Smooth muscle cell (in vitro differentiated cells): Measurements from ENCODE around the gene FRMPD2. TPM values are rescaled to one million over a fixed set of nuclear protein-coding genes. Genes with fewer than 3 reads are reported as not detected.

Experiments used
- DNase-seq: peaks from one replicate; lab custom pipeline; 2025; ENCODE audit not compliant: unreplicated experiment; lab: John Stamatoyannopoulos, UW
- H2AFZ ChIP-seq: fragments of 200-600 bp; sonication (generic); 2 replicates; pipeline ENCODE4 v1.6.0; 2016; ENCODE audit warnings: antibody characterized with exemption, low read depth, mild to moderate bottlenecking
- H3F3A ChIP-seq: fragments of 200-600 bp; sonication (generic); 2 replicates; pipeline ENCODE4 v1.6.0; 2017; ENCODE audit warnings: antibody characterized with exemption, low read depth
- H3K27ac ChIP-seq: fragments of 200-600 bp; sonication (generic); 2 replicates; pipeline ENCODE4 v1.5.1; 2016; ENCODE audit warnings: low read depth, mild to moderate bottlenecking
- H3K27me3 ChIP-seq: fragments of 200-600 bp; sonication (generic); 2 replicates; pipeline ENCODE4 v1.6.1; 2016; ENCODE audit warnings: low read depth, mild to moderate bottlenecking
- H3K36me3 ChIP-seq: fragments of 200-600 bp; sonication (generic); 2 replicates; pipeline ENCODE4 v1.5.1; 2016; ENCODE audit warnings: low read depth
- H3K4me1 ChIP-seq: fragments of 200-600 bp; sonication (generic); 2 replicates; pipeline ENCODE4 v1.5.1; 2016; ENCODE audit warnings: low read depth
- H3K4me2 ChIP-seq: fragments of 200-600 bp; sonication (generic); 2 replicates; pipeline ENCODE4 v1.6.0; 2016; ENCODE audit warnings: mild to moderate bottlenecking
- H3K4me3 ChIP-seq: fragments of 200-600 bp; sonication (generic); 2 replicates; pipeline ENCODE4 v1.5.1; 2016; ENCODE audit warnings: mild to moderate bottlenecking
- H3K79me2 ChIP-seq: fragments of 200-600 bp; sonication (generic); 2 replicates; pipeline ENCODE4 v1.6.0; 2016; ENCODE audit warnings: low read depth, mild to moderate bottlenecking
- H3K9ac ChIP-seq: fragments of 200-600 bp; sonication (generic); 2 replicates; pipeline ENCODE4 v1.6.0; 2016; ENCODE audit warnings: low read depth
- H3K9me3 ChIP-seq: fragments of 200-600 bp; sonication (generic); replicated peaks from 2 replicates; pipeline ENCODE4 v1.5.1; 2016; ENCODE audit warnings: low read depth
- H4K20me1 ChIP-seq: fragments of 200-600 bp; sonication (generic); 2 replicates; pipeline ENCODE4 v1.6.0; 2016; ENCODE audit warnings: low read depth
- CTCF ChIP-seq: fragments of 200-600 bp; sonication (generic); IDR thresholded peaks from 2 replicates; pipeline ENCODE4 v1.5.1; 2017; ENCODE audit warnings: borderline replicate concordance, mild to moderate bottlenecking, antibody characterized with exemption; ENCODE audit not compliant: insufficient read depth, poor library complexity, severe bottlenecking
- WGBS: methylation state at CpG from one replicate; pipeline ENCODE4 v1.1.7; 2016; ENCODE audit warnings: low lambda C conversion rate; 5-methylcytosine and 5-hydroxymethylcytosine counted together
- polyA plus RNA-seq: library from polyadenylated mRNA; unstranded; fragments of >200 nt; fragmentation: Nextera tagmentation; extraction: Ambion mirVana; gene quantifications from 2 replicates; pipeline ENCODE4 v1.2.1, GENCODE V29; 2016
- total RNA-seq: library from RNA; depleted of rRNA; stranded (reverse); fragments of >200 nt; gene quantifications from 2 replicates; pipeline ENCODE4 v1.2.3, GENCODE V29; 2014

The FRMPD2 gene
- total and polyA plus RNA-seq, 2 experiments from 2014 or later: 0.18 TPM; not detected in 1

- Histone ChIP-seq H3K4me2 (no peak overlapping the region), H2AFZ (no peak overlapping the region), H3K36me3 (no peaks in the 10 kb centered on the region), H3K4me1 (no peaks in the 10 kb centered on the region), H3K4me3 (no peak overlapping the region), H3K27ac (no peak overlapping the region), H3K27me3 (peaks cover 14% of the 10 kb centered on the region), H3K9ac (no peak overlapping the region), H3K9me3 (no peaks in the 10 kb centered on the region), H3K79me2 (no peaks in the 10 kb centered on the region), H3F3A (peaks cover 2% of the 10 kb centered on the region), H4K20me1 (no peaks in the 10 kb centered on the region)
- no peak for DNase-seq
- WGBS: 57% methylated on average over 2 of the region's 2 CpGs
- TF ChIP-seq CTCF: no peak
Measured at GRCh38 chr10:48300556-48300955, 26.1 kb upstream of the FRMPD2 start.

- Histone ChIP-seq H3K79me2 (no peaks in the 10 kb centered on the region), H3K36me3 (no peaks in the 10 kb centered on the region), H3F3A (no peaks in the 10 kb centered on the region), H3K4me3 (no peak overlapping the region), H3K9me3 (no peaks in the 10 kb centered on the region), H4K20me1 (no peaks in the 10 kb centered on the region), H3K27me3 (peaks cover 14% of the 10 kb centered on the region), H2AFZ (no peak overlapping the region), H3K4me1 (no peaks in the 10 kb centered on the region), H3K4me2 (no peak overlapping the region), H3K9ac (no peak overlapping the region), H3K27ac (no peak overlapping the region)
- DNase-seq: no peak
- 8% methylated on average over 1 of the region's 1 CpG for WGBS
- TF ChIP-seq CTCF: no peak
Measured at GRCh38 chr10:48299692-48300091, 25.2 kb upstream of the FRMPD2 start.

GRCh38 chr10:48299066-48299465, 24.6 kb upstream of the FRMPD2 start:
- DNase-seq: no peak
- Histone ChIP-seq H3K9me3 (no peaks in the 10 kb centered on the region), H3K4me3 (no peak overlapping the region), H2AFZ (no peak overlapping the region), H3K79me2 (no peaks in the 10 kb centered on the region), H3K9ac (no peak overlapping the region), H3K4me1 (no peaks in the 10 kb centered on the region), H3K36me3 (no peaks in the 10 kb centered on the region), H3K27ac (no peak overlapping the region), H3K4me2 (no peak overlapping the region), H3K27me3 (peaks cover 14% of the 10 kb centered on the region), H4K20me1 (no peaks in the 10 kb centered on the region), H3F3A (no peaks in the 10 kb centered on the region)
- WGBS: 77% methylated on average over 7 of the region's 7 CpGs
- no peak for TF ChIP-seq CTCF

DNA sequence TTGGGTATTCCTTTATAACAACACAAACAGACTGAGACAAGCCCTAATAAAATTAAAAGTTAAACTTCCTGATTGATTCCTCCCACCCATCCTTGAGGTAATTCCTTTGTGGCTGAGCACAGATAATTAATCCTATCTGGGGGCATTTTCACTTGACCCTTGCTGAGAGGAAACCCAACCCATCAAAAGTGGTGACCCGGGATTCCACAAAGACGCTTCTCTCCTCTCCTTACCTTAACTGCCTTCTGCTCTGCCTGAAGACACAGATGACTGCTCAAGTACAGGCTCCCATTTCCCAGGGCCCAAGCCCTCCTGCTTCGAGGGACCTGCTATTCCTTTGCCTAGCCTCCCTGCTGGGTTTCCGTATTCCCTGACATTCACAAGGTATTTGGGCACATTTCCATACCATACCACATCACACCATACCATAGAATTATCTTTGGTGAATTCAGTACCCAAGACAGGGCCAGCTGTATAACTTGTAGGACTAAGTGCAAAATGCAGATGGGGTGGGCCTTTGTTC, 22.1 kb upstream of the FRMPD2 start:
- H3K9me3 ChIP-seq: no peaks in the 10 kb centered on the region
- peaks cover 14% of the 10 kb centered on the region for H3K27me3 ChIP-seq
- no peak overlapping the region for H3K9ac ChIP-seq
- no peak overlapping the region for H3K4me3 ChIP-seq
- 83% methylated on average over 4 of the region's 4 CpGs for WGBS
- H3F3A ChIP-seq: no peaks in the 10 kb centered on the region
- H3K79me2 ChIP-seq: no peaks in the 10 kb centered on the region
- no peak overlapping the region for H3K4me2 ChIP-seq
- H3K4me1 ChIP-seq: no peaks in the 10 kb centered on the region
- no peak for TF ChIP-seq CTCF
- no peak for DNase-seq
- H3K27ac ChIP-seq: no peak overlapping the region
- no peak overlapping the region for H2AFZ ChIP-seq
- no peaks in the 10 kb centered on the region for H4K20me1 ChIP-seq
- H3K36me3 ChIP-seq: no peaks in the 10 kb centered on the region
